Subcutaneous abdominal adipose tissue (tissue), 5 donors: ENCODE data around the gene LILRA2.
A peak's percentile ranks its signal among the peaks of the same experiment; 100 is the strongest.
"Not testable (repeated sequence)": the region's sequence is repeated elsewhere in the genome, so short reads cannot be mapped to it uniquely, and the experiment has no call there.

Source experiments
- H3K27ac ChIP-seq: one replicate; pipeline ENCODE4 v1.7.0; 2013; ENCODE audit warnings: low read depth, mild to moderate bottlenecking, inconsistent platforms, low read length, moderate library complexity
- H3K27me3 ChIP-seq, 5 donors: one replicate each; pipeline ENCODE4 v1.7.0; 2013; ENCODE audit warnings: low read length in 5 of 5, inconsistent platforms in 1 of 5; ENCODE audit not compliant: control insufficient read depth in 5 of 5, insufficient read depth in 4 of 5
- H3K36me3 ChIP-seq, 5 donors: one replicate each; pipeline ENCODE4 v1.7.0; 2013; ENCODE audit warnings: low read length in 5 of 5; ENCODE audit not compliant: control insufficient read depth in 5 of 5, insufficient read depth in 5 of 5
- H3K4me1 ChIP-seq, 5 donors: one replicate each; pipeline ENCODE4 v1.7.0; 2013; ENCODE audit warnings: low read length in 5 of 5, mild to moderate bottlenecking in 3 of 5, moderate library complexity in 1 of 5; ENCODE audit not compliant: control insufficient read depth in 5 of 5, insufficient read depth in 5 of 5
- H3K4me3 ChIP-seq, 5 donors: one replicate each; pipeline ENCODE4 v1.7.0; 2013; ENCODE audit warnings: low read length in 5 of 5, low read depth in 1 of 5
- H3K9ac ChIP-seq, 5 donors: one replicate each; pipeline ENCODE4 v1.7.0; 2013; ENCODE audit warnings: low read length in 5 of 5, mild to moderate bottlenecking in 4 of 5, moderate library complexity in 3 of 5
- H3K9me3 ChIP-seq, 5 donors: one replicate each; pipeline ENCODE4 v1.7.0; 2013; ENCODE audit warnings: low read length in 5 of 5; ENCODE audit not compliant: control insufficient read depth in 5 of 5
- donor health status: healthy.
- donor health status: healthy.
- donor health status: healthy.
- donor health status: healthy.
- donor health status: healthy.

LILRA2 gene

DNA sequence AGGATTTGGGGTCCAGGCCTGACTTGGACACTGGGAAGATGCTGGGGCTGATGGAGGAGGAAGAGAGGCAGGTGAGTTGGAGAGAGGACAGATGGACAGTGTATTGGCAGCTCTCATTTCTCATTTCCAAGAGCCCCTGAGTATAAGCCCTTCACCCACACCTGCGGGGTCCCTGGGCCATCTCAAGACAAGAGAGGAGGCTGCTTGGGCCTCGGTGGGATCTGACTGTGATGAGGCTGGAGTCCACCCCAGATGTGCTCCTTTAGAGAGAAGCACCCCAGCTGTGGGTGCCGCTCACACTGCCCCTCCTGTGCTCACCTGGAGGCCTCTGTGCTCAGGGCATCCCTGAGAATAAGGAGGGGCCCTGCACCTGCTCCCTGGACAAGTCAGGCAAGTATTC lies 3.7 kb downstream of the LILRA2 start:
- Histone ChIP-seq H3K36me3 (peaks cover 0 to 4% (median 0%) of the 10 kb centered on the region in 5 donors), H3K27me3 (peaks cover 0 to 15% (median 4%) of the 10 kb centered on the region in 5 donors), H3K27ac (no peak overlapping the region), H3K9me3 (no peaks in the 10 kb centered on the region), H3K4me3 (no peak overlapping the region), H3K4me1 (peaks cover 0 to 21% (median 2%) of the 10 kb centered on the region in 5 donors), H3K9ac (no peak overlapping the region)

GRCh38 chr19:54578268-54578667 lies 4.7 kb downstream of the LILRA2 start:
- not testable (repeated sequence) for H3K9me3 ChIP-seq, H3K4me3 ChIP-seq, H3K27ac ChIP-seq, H3K9ac ChIP-seq, H3K36me3 ChIP-seq
- peaks cover 0 to 11% (median 4%) of the 10 kb centered on the region in 5 donors for H3K27me3 ChIP-seq
- H3K4me1 ChIP-seq: peaks cover 0 to 17% (median under 1%) of the 10 kb centered on the region in 5 donors

- Histone ChIP-seq H3K9ac (no peak overlapping the region), H3K36me3 (no peaks in the 10 kb centered on the region), H3K4me1 (no peaks in the 10 kb centered on the region), H3K27me3 (peaks cover 0 to 6% (median 3%) of the 10 kb centered on the region in 5 donors), H3K9me3 (peaks cover 0 to 11% (median 6%) of the 10 kb centered on the region in 5 donors), H3K4me3 (no peak overlapping the region), H3K27ac (no peak overlapping the region)
These were observed 12.8 kb downstream of the LILRA2 start for GRCh38 chr19:54586397-54586796.

DNA sequence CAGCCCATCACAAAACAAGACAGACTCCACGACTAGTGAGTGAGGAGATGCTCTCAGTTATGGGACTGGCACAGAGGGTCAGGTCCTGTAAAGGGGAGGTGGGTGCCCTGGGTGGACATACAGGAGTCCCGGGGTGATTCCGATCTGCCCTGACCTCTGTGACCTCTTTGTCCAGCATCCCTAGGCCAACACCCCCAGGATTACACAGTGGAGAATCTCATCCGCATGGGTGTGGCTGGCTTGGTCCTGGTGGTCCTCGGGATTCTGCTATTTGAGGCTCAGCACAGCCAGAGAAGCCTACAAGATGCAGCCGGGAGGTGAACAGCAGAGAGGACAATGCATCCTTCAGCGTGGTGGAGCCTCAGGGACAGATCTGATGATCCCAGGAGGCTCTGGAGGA lies 13.4 kb downstream of the LILRA2 start:
- Histone ChIP-seq H3K9me3 (peaks cover 0 to 13% (median 6%) of the 10 kb centered on the region in 5 donors), H3K4me3 (no peak overlapping the region), H3K36me3 (no peaks in the 10 kb centered on the region), H3K4me1 (no peaks in the 10 kb centered on the region), H3K27ac (no peak overlapping the region), H3K27me3 (peaks cover 0 to 6% (median 3%) of the 10 kb centered on the region in 5 donors), H3K9ac (no peak overlapping the region)

GRCh38 chr19:54593445-54593844 lies 19.9 kb downstream of the LILRA2 start, which contains the start of gene LILRA1:
Gene LILRA1, plus strand, starts transcription at chr19:54593632. Its CDS starts 613 bp downstream, at chr19:54594245.
- peak within 1 kb of the TSS in 3 of 5 donors; percentile 31 to 51 (median 40) for H3K4me3 ChIP-seq
- peaks cover 0 to 11% (median 6%) of the 10 kb centered on the region in 5 donors for H3K9me3 ChIP-seq
- not testable (repeated sequence) for H3K27ac ChIP-seq, H3K36me3 ChIP-seq, H3K9ac ChIP-seq, H3K27me3 ChIP-seq
- peaks cover 0 to 13% (median 0%) of the 10 kb centered on the region in 5 donors for H3K4me1 ChIP-seq

DNA sequence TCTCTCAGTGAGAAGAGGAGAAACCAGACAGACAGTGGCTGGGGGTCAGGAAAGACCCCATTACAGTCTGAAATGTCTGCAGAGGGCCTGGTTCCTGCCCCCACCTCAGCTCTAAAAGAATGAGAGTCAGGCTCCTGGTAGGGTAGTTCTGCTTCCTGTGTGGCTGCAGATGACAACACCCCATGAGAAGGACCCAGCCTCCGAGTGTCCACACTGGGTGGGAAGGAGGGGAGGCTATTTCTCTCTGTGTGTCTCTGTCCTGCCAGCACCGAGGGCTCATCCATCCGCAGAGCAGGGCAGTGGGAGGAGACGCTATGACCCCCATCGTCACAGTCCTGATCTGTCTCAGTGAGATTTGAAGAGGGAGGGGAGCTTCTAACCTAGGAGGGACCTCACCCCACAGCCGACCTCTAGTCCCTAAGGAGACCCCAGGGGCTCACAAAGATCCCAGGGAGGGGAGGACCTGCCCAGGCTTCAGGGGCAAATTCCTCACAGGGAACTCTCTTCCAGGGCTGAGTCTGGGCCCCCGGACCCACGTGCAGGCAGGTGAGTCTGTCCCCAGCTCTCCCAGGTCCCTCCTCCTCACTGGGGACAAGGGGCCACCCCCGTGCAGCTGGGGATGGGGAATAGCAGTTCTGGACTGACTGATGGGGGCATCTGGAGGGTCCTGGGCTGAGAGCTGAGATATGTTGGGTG lies 20.5 kb downstream of the LILRA2 start:
- H3K36me3 ChIP-seq, H3K27me3 ChIP-seq, H3K9ac ChIP-seq, H3K27ac ChIP-seq: not testable (repeated sequence)
- Histone ChIP-seq H3K4me3 (peak overlapping the region in 3 of 5 donors; percentile 31 to 51 (median 40)), H3K4me1 (peaks cover 0 to 13% (median 0%) of the 10 kb centered on the region in 5 donors), H3K9me3 (peaks cover 0 to 11% (median 6%) of the 10 kb centered on the region in 5 donors)

DNA sequence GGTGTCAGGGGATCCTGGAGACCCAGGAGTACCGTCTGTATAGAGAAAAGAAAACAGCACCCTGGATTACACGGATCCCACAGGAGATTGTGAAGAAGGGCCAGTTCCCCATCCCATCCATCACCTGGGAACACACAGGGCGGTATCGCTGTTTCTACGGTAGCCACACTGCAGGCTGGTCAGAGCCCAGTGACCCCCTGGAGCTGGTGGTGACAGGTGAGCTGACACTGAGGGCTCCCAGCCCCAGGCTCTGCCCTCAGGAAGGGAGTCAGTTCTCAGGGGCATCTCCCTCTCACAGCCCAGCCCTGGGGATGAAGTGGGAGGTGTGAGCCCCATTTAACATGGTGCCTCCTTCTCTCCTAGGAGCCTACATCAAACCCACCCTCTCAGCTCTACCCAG lies 21.1 kb downstream of the LILRA2 start:
- Histone ChIP-seq H3K9ac (no peak overlapping the region), H3K9me3 (peaks cover 0 to 11% (median 6%) of the 10 kb centered on the region in 5 donors), H3K27ac (no peak overlapping the region), H3K4me1 (peaks cover 0 to 13% (median 0%) of the 10 kb centered on the region in 5 donors), H3K4me3 (no peak overlapping the region), H3K27me3 (peaks cover 0 to 10% (median 3%) of the 10 kb centered on the region in 5 donors), H3K36me3 (no peaks in the 10 kb centered on the region)

DNA sequence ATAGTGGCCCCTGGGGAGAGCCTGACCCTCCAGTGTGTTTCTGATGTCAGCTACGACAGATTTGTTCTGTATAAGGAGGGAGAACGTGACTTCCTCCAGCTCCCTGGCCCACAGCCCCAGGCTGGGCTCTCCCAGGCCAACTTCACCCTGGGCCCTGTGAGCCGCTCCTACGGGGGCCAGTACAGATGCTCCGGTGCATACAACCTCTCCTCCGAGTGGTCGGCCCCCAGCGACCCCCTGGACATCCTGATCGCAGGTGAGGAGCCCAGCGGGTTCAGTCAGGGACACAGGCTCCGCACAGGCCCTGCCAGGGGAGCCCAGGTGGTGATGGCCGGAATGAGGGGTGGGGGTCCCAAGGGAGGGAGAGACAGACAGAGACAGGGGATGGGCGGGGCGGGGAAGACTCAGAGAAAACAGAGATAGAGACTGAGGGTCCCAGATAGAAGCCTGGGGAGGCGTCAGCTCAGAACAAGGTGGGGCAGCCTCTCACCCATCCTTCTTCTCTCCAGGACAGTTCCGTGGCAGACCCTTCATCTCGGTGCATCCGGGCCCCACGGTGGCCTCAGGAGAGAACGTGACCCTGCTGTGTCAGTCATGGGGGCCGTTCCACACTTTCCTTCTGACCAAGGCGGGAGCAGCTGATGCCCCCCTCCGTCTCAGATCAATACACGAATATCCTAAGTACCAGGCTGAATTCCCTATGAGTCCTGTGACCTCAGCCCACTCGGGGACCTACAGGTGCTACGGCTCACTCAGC lies 22.3 kb downstream of the LILRA2 start:
- H3K9ac ChIP-seq, H3K36me3 ChIP-seq, H3K9me3 ChIP-seq, H3K27ac ChIP-seq, H3K4me3 ChIP-seq: not testable (repeated sequence)
- Histone ChIP-seq H3K4me1 (peaks cover 0 to 13% (median 0%) of the 10 kb centered on the region in 5 donors), H3K27me3 (peaks cover 0 to 16% (median 3%) of the 10 kb centered on the region in 5 donors)

- H3K36me3 ChIP-seq: no peaks in the 10 kb centered on the region
- H3K4me1 ChIP-seq: no peaks in the 10 kb centered on the region
- peaks cover 0 to 6% (median 3%) of the 10 kb centered on the region in 5 donors for H3K9me3 ChIP-seq
- no peak overlapping the region for H3K4me3 ChIP-seq
- H3K27me3 ChIP-seq: peaks cover 0 to 13% (median 0%) of the 10 kb centered on the region in 5 donors
- H3K27ac ChIP-seq: no peak overlapping the region
- H3K9ac ChIP-seq: no peak overlapping the region
These were observed 26.6 kb downstream of the LILRA2 start for GRCh38 chr19:54600212-54600611.

- H3K4me1 ChIP-seq: peaks cover 0 to 23% (median 0%) of the 10 kb centered on the region in 5 donors
- no peak overlapping the region for H3K4me3 ChIP-seq
- H3K9me3 ChIP-seq: peaks cover 5 to 15% (median 8%) of the 10 kb centered on the region in 5 donors
- H3K9ac ChIP-seq: no peak overlapping the region
- H3K27ac ChIP-seq: no peak overlapping the region
- H3K36me3 ChIP-seq: no peaks in the 10 kb centered on the region
- H3K27me3 ChIP-seq: peaks cover 0 to 8% (median 2%) of the 10 kb centered on the region in 5 donors
These were observed 32.6 kb downstream of the LILRA2 start for GRCh38 chr19:54606230-54606629.
